Pancreas (tissue), 10 donors: ENCODE measurements around the gene KNDC1. TPM values are rescaled to one million over a fixed set of nuclear protein-coding genes. Genes with fewer than 3 reads are reported as not detected.
A peak's percentile ranks its signal among the peaks of the same experiment; 100 is the strongest.

ENCODE experiments used
- ATAC-seq, 4 donors: fragments of 200-7000 bp; cut with Tn5 transposase; one replicate each; pipeline versions ENCODE4 v1.8.0 to v1.9.1; 2020; ENCODE audit warnings: mild to moderate bottlenecking in 4 of 4, moderate library complexity in 4 of 4
- DNase-seq, 6 donors: peaks; one replicate each; pipeline ENCODE4 v3.0.0-alpha.2; 2020
- FAIRE-seq: peaks from 2 replicates; lab custom pipeline; 2012; peaks lifted over from hg19 to GRCh38; lab: Jason Lieb, UNC
- H3K27ac ChIP-seq, 4 donors: fragments of 200-600 bp; sonication (generic); 1 replicate in 3 of 4; 2 replicates in 1 of 4; pipeline versions ENCODE4 v1.5.0 to v1.8.0; 2020
- H3K27me3 ChIP-seq, 4 donors: fragments of 200-600 bp; one replicate each; pipeline ENCODE4 v1.8.0; 2021
- H3K36me3 ChIP-seq, 3 donors: fragments of 200-600 bp; sonication (generic) in 1 of 3; one replicate each; pipeline versions ENCODE4 v1.5.0 to v1.8.0; 2020 to 2021
- H3K4me1 ChIP-seq, 3 donors: fragments of 200-600 bp; one replicate each; pipeline ENCODE4 v1.8.0; 2021
- H3K4me3 ChIP-seq, 4 donors: fragments of 200-600 bp; sonication (generic) in 2 of 4; one replicate each; pipeline versions ENCODE4 v1.5.0 to v1.8.0; 2020 to 2021
- H3K9me3 ChIP-seq, 4 donors: fragments of 200-600 bp; one replicate each; pipeline ENCODE4 v1.8.0; 2021
- WGBS, 2 donors: extraction: QIAGEN DNeasy Blood & Tissue Kit; methylation state at CpG; one replicate each; pipeline ENCODE4 v1.1.7; 2013; 5-methylcytosine and 5-hydroxymethylcytosine counted together
- intact Hi-C, 3 donors: fragments of 100-400 bp; cut with DNase I; formaldehyde crosslinking; loops; one replicate each; pipeline versions ENCODE4 v1.11.1 to v1.14.2; 2022
- polyA plus RNA-seq, 2 donors: library from polyadenylated mRNA; stranded (reverse); fragments of 200-250 nt; gene quantifications; one replicate each; pipeline ENCODE4 v1.2.3, GENCODE V29; 2013
- total RNA-seq, 6 donors: library from RNA; stranded (reverse); fragmentation: NEBNext Ultra II Directional in 4 of 6; extraction: Animal tissue kit (Norgen Biotek cat#: 25700) in 4 of 6; gene quantifications; one replicate each; pipeline versions ENCODE4 v1.2.1 to v1.2.4, GENCODE V29; 2021 to 2023
- TF ChIP-seq, protein P1 (sequence below), 4 donors: fragments of 200-600 bp; sonication (generic) in 3 of 4; IDR thresholded peaks; one replicate each; pipeline versions ENCODE4 v1.5.0 to v1.8.0; 2021; ENCODE audit warnings: antibody characterized with exemption in 4 of 4
- donor health status: healthy with polysubstance abuse.
- donor health status: DM: no; HTN: no; CAD: no; lungs with moderate emphysema.
- donor health status: DM: no; HTN: no; CAD: no.
- donor health status: control.
- donor health status: control.
- donor health status: Bipolar disorder and iron deficiency.
- donor health status: DM: yes; HTN: yes; CAD: no.
- donor health status: DM: no; HTN: no; CAD: no.
- donor health status: DM: no; HTN: no; CAD: no.
- donor health status: DM: yes; HTN: yes; CAD: no.

The KNDC1 gene
- total and polyA plus RNA-seq, 8 donors = 0.14 to 3.1 (median 0.74) TPM

DNA sequence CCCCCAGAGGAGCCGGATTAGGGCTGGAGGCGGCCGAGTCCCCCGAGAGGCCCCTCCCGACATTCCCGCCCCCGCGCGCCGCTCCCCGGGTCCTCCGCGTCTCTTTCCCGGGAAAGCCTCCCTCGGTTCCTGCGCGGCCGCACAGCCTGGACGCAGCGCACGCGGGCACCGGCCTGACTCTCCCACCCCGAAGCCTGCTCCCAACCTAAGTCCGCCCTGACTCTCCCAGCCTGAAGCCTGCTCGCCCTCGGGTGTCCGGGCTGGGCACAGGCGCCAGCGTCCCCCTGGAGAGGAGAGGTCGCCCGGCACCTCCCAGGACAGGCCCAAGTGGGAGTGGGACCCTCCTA is 77.2 kb downstream of the KNDC1 start:
- 1 to 3% methylated on average over 29 to 32 of the region's 32 CpGs for WGBS, 2 donors
- Histone ChIP-seq H3K4me1 (peaks cover 0 to 4% (median 0%) of the 10 kb centered on the region in 3 donors), H3K4me3 (peak overlapping the region in 1 of 4 donors; percentile 36), H3K9me3 (no peaks in the 10 kb centered on the region), H3K27me3 (peaks cover 0 to 30% (median 4%) of the 10 kb centered on the region in 4 donors), H3K27ac (no peak overlapping the region), H3K36me3 (no peaks in the 10 kb centered on the region)
- FAIRE-seq = no peak
- intact Hi-C loops = no loop called here
- TF ChIP-seq, protein P1, sequence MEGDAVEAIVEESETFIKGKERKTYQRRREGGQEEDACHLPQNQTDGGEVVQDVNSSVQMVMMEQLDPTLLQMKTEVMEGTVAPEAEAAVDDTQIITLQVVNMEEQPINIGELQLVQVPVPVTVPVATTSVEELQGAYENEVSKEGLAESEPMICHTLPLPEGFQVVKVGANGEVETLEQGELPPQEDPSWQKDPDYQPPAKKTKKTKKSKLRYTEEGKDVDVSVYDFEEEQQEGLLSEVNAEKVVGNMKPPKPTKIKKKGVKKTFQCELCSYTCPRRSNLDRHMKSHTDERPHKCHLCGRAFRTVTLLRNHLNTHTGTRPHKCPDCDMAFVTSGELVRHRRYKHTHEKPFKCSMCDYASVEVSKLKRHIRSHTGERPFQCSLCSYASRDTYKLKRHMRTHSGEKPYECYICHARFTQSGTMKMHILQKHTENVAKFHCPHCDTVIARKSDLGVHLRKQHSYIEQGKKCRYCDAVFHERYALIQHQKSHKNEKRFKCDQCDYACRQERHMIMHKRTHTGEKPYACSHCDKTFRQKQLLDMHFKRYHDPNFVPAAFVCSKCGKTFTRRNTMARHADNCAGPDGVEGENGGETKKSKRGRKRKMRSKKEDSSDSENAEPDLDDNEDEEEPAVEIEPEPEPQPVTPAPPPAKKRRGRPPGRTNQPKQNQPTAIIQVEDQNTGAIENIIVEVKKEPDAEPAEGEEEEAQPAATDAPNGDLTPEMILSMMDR (IDR thresholded peaks at IDR 0.05) = no peak
- no peak for ATAC-seq
- DNase-seq = no peak

DNA sequence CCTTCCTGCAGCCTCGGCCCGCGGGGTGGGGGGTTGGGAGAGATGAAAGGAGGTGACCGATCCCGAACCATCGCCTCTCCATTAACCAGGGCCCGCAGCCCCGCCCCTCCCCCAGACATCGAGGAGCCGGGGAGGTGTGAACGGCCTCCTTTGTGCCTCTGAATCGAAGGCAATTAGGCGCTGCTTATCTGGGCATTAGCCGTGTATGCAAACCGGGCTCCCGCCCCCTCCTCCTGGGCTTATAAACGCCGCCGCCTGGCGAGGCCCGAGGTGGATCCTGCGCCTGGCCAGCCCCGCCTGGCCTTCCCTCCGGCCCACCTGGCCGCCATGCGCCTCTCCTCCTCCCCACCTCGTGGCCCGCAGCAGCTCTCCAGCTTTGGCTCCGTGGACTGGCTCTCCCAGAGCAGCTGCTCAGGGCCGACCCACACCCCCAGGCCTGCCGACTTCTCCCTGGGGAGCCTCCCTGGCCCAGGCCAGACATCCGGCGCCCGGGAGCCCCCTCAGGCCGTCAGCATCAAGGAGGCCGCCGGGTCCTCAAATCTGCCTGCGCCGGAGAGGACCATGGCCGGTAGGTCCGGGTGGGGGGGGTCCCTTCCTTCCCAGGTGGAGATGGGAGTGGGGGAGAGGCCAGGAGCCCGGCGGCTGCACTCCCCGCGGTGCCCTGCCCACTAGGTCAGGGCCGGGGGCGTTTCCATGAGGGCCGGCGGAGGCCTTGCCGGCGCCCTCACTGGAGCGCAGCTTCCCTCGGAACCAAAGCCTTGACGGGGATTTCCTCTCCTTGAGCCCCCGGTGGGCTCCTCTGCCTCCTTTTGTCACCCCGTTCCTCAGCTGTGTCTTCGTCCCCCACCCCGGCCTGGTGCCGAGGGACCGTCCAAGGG is 77.8 kb downstream of the KNDC1 start, which contains the start of gene VENTX:
VENTX (plus strand) TSS at position 268 of the 878 bp plus-strand sequence; CDS start at position 328, 60 bp downstream.
- 3 to 6% methylated on average over 47 to 60 of the region's 60 CpGs for WGBS, 2 donors
- Histone ChIP-seq H3K27ac (no peak within 1 kb of the TSS), H3K36me3 (no peaks in the 10 kb centered on the region), H3K4me1 (peaks cover 0 to 4% (median 0%) of the 10 kb centered on the region in 3 donors), H3K27me3 (peaks cover 0 to 28% (median 4%) of the 10 kb centered on the region in 4 donors), H3K4me3 (peak within 1 kb of the TSS in 2 of 4 donors; percentile 12 to 36), H3K9me3 (no peaks in the 10 kb centered on the region)
- intact Hi-C loops = no loop called here
- no peak for DNase-seq
- ATAC-seq = no peak
- TF ChIP-seq, protein P1 (IDR thresholded peaks at IDR 0.05) = no peak
- no peak for FAIRE-seq

DNA sequence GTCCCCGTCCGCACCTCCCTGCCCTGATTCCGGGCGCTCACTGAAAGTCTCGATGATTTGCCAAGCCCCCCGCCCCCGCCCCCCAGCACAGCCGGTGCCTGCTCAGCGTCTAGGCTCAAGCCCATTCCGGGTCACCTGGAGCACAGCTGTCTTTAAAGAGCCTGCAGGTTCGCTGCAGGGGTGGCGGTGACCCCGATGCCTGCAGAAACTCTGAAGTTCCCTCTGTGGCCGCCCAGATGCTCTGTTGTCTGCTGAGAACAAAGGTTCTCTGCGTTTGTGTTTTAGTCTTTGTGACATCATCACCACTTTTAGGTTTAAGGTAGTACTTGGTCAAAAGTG is 78.4 kb downstream of the KNDC1 start:
- no peak for ATAC-seq
- 10 to 11% methylated on average over 15 of the region's 15 CpGs for WGBS, 2 donors

DNA sequence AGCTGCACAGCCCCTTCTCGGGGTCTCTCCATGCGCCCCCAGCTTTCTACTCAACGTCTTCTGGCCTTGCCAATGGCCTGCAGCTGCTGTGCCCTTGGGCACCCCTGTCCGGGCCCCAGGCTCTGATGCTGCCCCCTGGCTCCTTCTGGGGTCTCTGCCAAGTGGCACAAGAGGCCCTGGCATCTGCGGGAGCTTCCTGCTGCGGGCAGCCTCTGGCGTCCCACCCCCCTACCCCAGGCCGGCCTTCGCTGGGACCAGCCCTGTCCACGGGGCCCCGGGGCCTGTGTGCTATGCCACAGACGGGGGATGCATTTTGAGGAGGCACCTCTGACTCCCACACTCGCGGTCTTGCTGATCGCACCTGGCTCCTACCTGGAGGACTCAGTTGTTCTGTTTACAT is 80.0 kb downstream of the KNDC1 start:
- H3K36me3 ChIP-seq = no peaks in the 10 kb centered on the region
- H3K4me3 ChIP-seq = no peak overlapping the region
- H3K27ac ChIP-seq = no peak overlapping the region
- intact Hi-C loops = no loop called here
- peaks cover 0 to 28% (median 4%) of the 10 kb centered on the region in 4 donors for H3K27me3 ChIP-seq
- 57 to 77% methylated on average over 14 to 15 of the region's 15 CpGs for WGBS, 2 donors
- H3K9me3 ChIP-seq = no peaks in the 10 kb centered on the region
- TF ChIP-seq, protein P1 (IDR thresholded peaks at IDR 0.05) = no peak
- DNase-seq (no peak), FAIRE-seq (no peak), ATAC-seq (no peak)
- H3K4me1 ChIP-seq = peaks cover 0 to 4% (median 0%) of the 10 kb centered on the region in 3 donors

More for the DNA sequence above, 78.4 kb downstream of the KNDC1 start:
- DNase-seq = no peak
- H3K4me3 ChIP-seq = no peak overlapping the region
- no peak overlapping the region for H3K27ac ChIP-seq
- FAIRE-seq = no peak
- TF ChIP-seq, protein P1 (IDR thresholded peaks at IDR 0.05) = no peak
- peaks cover 0 to 4% (median 0%) of the 10 kb centered on the region in 3 donors for H3K4me1 ChIP-seq
- H3K9me3 ChIP-seq = no peaks in the 10 kb centered on the region
- H3K27me3 ChIP-seq = peaks cover 0 to 28% (median 4%) of the 10 kb centered on the region in 4 donors
- no peaks in the 10 kb centered on the region for H3K36me3 ChIP-seq
- intact Hi-C loops = no loop called here
